Measurements from ENCODE around the gene YWHAH.

- TF ChIP-seq ZNF274 (IDR thresholded peaks at IDR 0.05; ENCODE audit: borderline replicate concordance, extremely low read depth, low read length) = no peak
- no peak for TF ChIP-seq YY1 (IDR thresholded peaks at IDR 0.05; ENCODE audit: low read depth, low read length)
- no peak for TF ChIP-seq CTCF (IDR thresholded peaks at IDR 0.05; ENCODE audit: control extremely low read depth in 1 of 3, insufficient read depth in 1 of 3, low read depth in 1 of 3, low read length in 3 of 3)
Measured at GRCh38 chr22:32005453-32005852, 61.1 kb downstream of the YWHAH start.

Measured in H1 (cell line).